H1 (cell line): ENCODE data around the gene ARMH3. TPM values are rescaled to one million over a fixed set of nuclear protein-coding genes. Genes with fewer than 3 reads are reported as not detected.

Source experiments
- CHD2 ChIP-seq: IDR thresholded peaks from 2 replicates; pipeline ENCODE4 v1.6.1; 2012; ENCODE audit warnings: low read length, improper control_type of control experiment
- CREB1 ChIP-seq: IDR thresholded peaks from 2 replicates; pipeline ENCODE4 v1.6.1; 2012; ENCODE audit warnings: inconsistent platforms
- E2F6 ChIP-seq: IDR thresholded peaks from 2 replicates; pipeline ENCODE4 v1.6.1; 2012; ENCODE audit warnings: inconsistent platforms
- KDM1A ChIP-seq: fragments of 200-600, 300-600 bp; sonication (generic); IDR thresholded peaks from 2 replicates; pipeline ENCODE4 v1.7.1; 2016; ENCODE audit warnings: mild to moderate bottlenecking, low read length, borderline replicate concordance
- polyA plus RNA-seq, 7 experiments: library from polyadenylated mRNA; depleted of rRNA in 3 of 7; stranded (reverse) in 5 of 7; unstranded in 2 of 7; fragments of >200 nt in 5 of 7; fragments of 200-250 nt in 2 of 7; gene quantifications; 1 replicate in 5 of 7; 2 replicates in 1 of 7; 4 replicates in 1 of 7; pipeline versions ENCODE4 v1.2.1 to v1.2.3, GENCODE V29; 2011 to 2013; ENCODE audit warnings: missing spikeins in 2 of 7, mixed read lengths in 2 of 7
- total RNA-seq: library from RNA; stranded (reverse); fragmentation: NEBNext Ultra II Directional; extraction: Animal tissue kit (Norgen Biotek cat#: 25700); gene quantifications from 2 replicates; pipeline ENCODE4 v1.2.1, GENCODE V29; 2021

Gene ARMH3
- total and polyA plus RNA-seq, 2 of the 8 experiments (the other 6 are each of a cell fraction or from before 2014, with no cell fraction given), result 11.6 to 18.3 TPM

GRCh38 chr10:101830322-101831168 is 225.4 kb downstream of the ARMH3 start (continued):
- TF ChIP-seq KDM1A, result 0 out of 2 replicates have a peak, but pooled peaks have one; percentile 54
- TF ChIP-seq CHD2, result no peak
- peak; percentile 64; the same call in 1 of the 2 replicates for TF ChIP-seq CREB1
- TF ChIP-seq E2F6, result 0 out of 2 replicates have a peak, but pooled peaks have one; percentile 11
